Stimulated activated CD8-positive, alpha-beta memory T cell treated with anti-CD3 and anti-CD28 coated beads, Interleukin-2, amount 100 ng/mL, for 48 hours (primary cell): ENCODE measurements around the gene STARD3.
"Not testable (repeated sequence)": the region's sequence is repeated elsewhere in the genome, so short reads cannot be mapped to it uniquely, and the experiment has no call there.

ENCODE experiments used
- DNase-seq, 2 donors: peaks; one replicate each; pipeline ENCODE4 v3.0.0-alpha.2; 2020; ENCODE audit warnings: low read depth in 2 of 2

Gene STARD3

DNA sequence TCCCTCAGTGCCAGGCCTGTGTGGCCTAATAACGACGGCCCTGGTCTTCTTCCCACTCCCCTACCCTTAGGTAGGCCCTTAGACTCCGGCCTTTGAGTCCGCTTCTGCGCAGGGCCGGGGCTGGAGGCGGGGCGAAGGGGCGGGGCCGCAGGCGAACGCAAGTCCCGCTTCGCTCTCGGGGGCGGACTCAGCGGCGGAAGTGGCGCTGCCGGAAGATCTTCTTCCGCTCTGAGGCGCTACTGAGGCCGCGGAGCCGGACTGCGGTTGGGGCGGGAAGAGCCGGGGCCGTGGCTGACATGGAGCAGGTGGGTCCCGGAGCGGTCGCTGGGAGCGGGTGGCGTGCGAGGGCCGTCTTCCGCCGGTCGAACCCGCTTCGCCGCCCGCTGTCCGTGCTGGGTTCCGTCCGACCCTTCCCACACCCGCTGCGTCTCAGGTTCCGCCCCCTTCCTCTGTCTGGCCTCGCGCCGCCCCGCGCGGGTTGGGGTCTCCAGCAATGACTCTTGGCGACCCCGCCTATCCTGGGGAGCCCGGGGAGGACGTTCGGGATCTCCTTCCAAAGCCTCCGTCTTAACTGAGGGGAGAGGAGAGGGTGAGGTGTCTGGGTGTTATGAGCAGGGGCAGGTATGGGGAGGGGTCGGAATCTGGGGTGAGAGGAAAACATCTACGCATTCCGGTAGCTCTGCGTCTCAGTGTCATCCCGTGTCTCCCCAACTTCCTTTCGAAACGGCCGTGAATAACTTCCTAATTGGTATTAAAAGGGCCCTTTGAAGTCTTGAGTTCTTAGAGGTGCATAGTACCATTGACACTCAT, at the start of gene STARD3:
Gene STARD3 (plus strand): TSS at position 218 of the 810 bp plus-strand sequence. CDS start 16,388 bp downstream, outside the sequence.
- DNase-seq = peak; percentile 90

- not testable (repeated sequence) for DNase-seq
Observed at GRCh38 chr17:39590180-39590579, 46.8 kb upstream of the STARD3 start.

GRCh38 chr17:39591958-39592954, 44.7 kb upstream of the STARD3 start:
- DNase-seq = no peak

DNA sequence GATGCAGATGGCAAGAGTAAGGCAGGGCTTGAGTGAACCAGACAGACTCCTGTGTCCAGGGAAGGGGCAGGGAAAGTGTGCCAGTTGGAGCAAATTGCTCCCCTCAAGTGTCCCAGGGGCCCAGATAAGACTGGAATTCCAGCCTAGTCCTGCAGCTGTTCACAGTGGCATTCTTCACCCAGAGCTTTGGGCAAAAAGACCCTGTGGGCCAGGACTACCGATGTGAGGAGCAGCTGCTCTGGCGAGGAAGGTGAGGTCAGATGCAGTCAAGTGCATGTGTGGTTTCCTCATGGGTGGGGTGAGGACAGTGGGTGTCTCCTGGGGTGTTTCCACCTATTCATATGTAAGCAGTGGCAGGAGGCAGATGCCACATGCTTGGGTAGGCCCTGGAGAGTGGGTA, 43.6 kb upstream of the STARD3 start:
- DNase-seq = no peak

- no peak for DNase-seq
Observed at GRCh38 chr17:39595294-39595693, 41.6 kb upstream of the STARD3 start.

GRCh38 chr17:39595928-39596510, 40.9 kb upstream of the STARD3 start:
- no peak for DNase-seq

GRCh38 chr17:39596543-39597267, 40.2 kb upstream of the STARD3 start:
- no peak for DNase-seq

DNA sequence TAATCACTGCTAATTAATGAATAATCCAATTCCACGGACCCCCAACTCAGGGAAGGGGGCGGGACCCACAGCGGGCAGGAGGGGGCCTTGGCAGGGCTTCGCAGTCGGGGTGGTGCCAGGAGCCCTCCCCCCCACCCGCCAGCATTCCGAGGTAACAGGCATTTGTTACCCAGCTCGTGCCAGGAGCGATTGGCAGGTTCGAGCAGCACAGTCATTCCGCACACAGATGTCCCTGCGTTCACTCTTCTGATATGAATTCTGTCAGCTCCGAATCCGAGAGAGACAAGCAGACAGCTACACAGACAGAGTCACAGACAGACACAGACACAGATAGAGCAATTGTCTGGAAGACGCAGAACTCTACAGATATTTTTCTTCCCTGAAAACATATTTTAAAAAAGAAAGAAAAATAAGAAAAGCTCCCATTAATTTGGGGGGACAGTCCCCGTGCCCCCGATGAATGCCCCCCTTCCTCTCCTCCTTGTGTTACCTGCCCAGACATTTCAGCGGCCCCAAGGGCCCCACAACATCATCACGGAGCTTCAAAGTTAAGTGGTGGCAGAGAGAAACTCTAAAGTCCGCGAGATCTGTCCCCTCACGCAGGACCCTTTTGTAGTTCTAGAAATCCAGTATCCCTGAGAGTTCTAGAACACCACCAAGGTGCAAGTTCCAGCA, 39.4 kb upstream of the STARD3 start:
- DNase-seq = no peak

DNA sequence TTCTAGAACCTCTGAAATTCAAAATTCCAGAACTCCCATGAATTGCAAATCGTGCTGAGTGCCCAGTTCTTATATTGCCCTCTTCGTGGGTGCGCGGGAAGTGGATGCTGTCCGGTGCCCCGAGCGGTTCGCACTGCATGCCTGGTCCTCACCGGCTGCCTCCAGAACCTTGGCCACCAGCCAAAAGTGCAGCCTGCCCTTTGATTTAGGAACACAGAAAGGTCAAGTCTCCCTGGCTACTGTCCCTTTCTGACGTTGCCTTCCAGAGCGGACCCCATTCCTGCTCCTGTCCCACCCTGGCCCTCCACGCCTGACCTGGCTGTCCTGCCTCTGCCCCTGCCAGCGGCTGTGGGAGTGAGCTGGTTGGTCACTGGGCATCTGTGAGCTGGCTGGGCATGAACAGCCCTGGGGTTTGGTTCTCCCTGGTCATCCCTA, 38.9 kb upstream of the STARD3 start:
- no peak for DNase-seq

DNA sequence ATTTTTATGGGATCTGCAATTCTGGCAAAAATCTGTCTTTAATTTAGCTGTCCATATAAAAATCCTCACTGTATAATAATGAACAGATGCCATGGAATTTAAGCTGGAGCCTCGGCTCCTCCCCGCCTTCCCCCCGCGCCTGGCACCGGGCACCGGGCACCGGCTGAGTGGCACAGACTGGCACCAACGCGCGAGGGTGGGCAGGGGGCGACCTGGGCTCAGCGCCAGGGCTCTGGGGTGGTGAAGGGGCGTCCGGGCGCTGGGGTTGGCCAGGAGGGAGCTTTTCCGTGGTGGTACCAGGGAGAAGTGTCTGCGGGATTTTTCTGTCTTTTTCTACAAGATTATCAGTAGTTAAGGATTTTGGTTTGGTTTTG, 38.3 kb upstream of the STARD3 start:
- no peak for DNase-seq

- DNase-seq = no peak
Observed at GRCh38 chr17:39599004-39599664, 37.8 kb upstream of the STARD3 start.

DNA sequence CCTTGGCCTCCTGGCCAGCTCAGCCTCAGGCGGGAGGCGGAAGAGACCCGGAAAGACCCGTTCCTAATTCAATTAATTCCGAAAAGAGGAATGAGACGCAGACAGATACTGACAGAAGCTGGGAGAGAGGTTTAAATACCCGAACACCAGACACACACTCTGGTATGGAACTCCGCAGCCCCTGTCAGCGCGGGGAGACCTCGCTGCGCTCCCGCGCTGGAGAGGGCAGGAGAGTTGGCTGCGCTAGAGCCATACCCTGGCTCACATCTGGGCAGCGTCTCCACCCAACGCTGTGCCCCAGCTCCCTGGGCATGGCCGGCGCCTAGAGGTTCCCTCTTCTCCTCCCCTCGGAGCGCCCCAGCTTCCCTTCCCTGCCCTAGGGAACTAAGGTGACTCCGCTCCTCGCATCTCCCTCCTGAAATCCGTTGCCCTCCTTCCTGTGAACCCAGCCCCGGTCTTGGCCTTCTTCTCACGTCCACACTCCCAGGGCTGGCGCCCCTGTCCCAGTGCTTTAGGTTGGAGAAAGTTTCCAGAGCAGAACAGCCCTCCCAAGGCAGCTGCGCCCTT, 37.2 kb upstream of the STARD3 start:
- DNase-seq = no peak

DNA sequence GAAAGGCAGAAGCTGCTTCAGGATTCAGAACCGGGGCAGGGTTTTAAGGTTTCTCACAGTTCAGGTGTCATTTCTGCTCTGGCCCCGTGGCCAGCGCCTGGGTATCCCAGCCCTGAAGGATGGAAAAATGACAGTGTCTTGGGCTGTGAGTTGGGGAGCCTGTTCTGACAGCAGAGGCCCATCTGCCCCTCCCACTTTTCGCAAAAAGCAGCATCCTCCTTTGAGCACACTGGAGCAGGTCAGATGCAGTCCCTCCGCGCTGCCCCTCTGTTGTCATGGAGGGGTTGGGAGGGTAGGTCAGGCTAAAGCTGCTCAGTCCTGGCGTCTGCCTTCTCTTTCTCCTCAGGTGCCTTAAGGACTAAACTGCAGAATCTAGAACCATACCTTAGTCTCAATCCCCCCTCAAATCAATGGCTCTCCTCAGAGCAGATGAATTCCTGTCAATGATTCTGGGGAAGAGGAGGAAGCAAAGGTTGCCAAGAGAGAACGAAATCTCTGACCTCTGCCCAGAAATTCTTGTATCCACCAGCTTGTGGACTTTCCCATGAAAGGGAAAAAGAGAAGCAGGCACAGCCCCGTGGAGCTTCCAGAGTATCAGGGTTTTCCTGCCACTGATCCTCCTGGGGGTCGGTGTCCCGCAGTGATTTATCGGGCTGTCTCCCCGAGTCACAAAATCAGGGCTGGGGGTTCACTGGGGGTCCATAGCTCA, 36.5 kb upstream of the STARD3 start:
- DNase-seq = no peak

DNA sequence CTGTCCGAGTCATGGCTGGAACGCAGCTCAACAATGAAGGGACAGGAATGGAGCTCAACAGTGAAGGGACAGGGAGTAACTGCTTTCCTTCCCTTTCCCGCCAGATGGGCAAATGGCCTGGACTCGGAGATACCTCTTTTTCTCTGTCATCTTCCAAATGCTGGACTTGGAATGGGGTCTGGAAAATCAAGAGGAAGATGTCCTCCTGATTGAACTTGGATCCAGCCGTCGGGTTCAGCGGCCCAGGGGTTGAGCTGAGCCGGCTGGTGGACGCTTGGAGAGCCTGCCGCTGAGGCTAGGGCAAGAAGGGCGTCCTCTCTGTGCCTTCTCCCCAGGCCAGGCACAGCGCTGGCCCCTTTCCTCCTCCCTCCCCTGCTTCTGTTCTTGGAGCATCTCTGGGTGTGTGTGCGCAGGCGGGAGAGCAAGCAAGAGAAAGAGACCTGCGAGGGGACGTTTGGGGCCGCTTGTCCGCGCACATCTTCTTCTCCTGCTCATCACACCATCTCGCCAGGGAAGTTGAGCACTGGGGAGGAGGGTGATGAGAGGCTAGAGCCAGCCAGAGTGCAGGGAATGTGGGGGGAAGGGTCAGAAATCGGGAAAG, 35.8 kb upstream of the STARD3 start:
- DNase-seq = no peak

DNA sequence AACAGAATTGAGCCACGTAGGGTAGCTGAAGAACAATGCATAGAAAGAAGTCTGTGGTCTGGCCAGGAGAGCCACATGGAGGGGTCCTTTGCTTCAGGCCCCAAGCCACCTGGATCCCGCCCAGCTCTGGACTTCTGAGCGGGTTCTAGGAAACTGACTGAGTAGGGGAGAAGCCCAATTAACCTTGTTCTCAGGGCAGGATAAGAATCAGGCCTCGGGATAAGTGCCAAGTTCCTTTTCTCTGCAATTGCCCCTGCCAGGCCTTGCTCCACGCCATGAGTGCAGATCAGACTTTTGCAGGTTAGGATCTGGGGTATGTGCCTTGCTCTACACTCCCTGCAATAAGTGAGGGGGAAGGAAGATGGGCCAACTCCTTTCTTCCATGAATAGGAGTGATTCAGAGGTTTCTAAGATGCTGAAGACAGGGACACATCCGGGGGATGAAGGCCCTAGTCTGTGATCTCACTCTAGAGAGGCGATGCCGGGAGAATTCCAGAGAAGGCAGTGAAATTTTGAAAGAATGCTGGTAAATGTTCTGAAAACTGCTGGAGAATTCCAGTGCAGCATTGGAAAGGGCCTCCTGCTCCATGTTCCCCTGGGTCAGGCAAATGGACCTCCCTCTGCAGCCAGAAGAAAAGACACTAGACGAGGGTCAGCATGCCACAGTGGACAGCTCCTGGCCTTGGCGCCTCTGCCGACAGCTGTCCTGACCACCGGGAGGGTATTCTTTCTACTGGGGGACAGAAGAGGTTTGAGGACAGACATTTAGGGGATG, 35.0 kb upstream of the STARD3 start:
- no peak for DNase-seq

GRCh38 chr17:39602533-39603303, 34.2 kb upstream of the STARD3 start:
- no peak for DNase-seq

DNA sequence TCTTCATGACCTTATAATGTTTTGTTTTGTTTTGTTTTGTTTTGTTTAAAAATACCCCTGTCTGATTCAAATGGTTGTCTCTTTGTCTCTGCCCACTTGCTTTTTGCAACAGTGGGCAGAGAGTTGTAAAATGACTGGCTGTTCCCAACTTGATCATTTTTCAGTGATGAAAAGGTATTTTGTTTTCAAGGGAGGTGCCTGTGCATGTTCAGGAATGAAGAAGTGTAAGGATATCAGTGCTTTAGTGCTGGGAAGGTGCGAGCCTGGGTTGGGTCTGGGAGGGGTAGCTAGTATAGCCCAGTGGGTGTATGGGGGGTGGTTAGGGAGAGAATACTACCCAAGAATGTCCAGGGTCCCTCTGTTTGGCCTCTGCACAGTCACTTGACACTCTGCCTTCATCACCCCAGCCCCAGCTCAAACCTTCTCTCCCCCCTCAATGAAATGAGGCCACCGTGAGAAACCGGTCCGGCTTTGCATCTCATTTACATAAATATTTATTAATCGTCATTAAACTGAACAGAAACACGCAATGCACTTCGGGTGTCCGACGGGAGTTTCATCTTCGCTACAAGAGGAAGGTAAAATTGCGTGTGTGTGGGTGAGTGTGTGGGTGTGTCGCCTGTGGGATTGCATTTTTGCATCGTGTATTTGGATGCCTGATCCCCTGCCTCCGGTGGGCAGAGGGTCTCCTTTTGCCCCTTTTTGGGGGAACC, 33.5 kb upstream of the STARD3 start:
- no peak for DNase-seq
